HG02798 (cell line): ENCODE measurements around the gene KANK4.
"Not testable (repeated sequence)": the region's sequence is repeated elsewhere in the genome, so short reads cannot be mapped to it uniquely, and the experiment has no call there.

Experiments used
- ATAC-seq: cut with Tn5 transposase; IDR thresholded peaks from one replicate; pipeline ENCODE4 v1.9.1; 2021; ENCODE audit warnings: mild to moderate bottlenecking; ENCODE audit not compliant: unreplicated experiment, poor library complexity

KANK4 gene

DNA sequence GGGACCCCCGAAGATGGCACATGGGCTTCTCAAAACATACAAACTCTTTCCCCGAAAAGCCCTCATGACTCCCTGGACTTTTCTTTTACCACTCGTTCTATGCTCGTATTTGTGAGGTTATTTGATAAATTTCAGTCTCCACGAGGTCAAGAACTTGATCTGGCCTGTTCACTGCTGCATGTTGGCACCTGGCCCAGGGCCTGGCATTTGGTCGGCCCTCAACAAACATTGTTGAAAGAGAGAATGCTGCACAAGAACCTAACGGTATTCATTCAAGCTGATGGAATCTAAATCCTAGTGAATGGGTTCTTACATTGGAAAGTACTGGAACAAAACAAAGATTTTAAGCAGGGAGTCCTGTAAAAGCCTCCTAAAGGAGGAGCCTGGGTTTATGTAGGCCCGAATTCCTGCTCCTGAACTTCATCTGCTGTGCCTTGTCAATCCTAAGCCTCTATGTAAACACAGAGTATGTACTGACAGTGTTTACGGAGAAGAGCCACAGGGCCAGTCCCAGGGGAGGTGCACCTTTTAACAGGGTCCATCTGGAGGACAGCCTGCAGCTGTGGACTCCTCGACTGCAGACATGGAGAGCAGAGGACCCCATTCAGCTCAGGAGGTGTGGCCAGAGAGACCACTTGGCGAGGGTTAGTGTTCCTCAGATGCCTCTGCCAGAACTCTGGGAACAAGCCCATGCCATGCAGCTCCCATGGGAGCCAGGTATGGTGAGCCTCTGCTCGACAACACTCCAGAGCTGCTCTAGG is 77.7 kb downstream of the KANK4 start:
- ATAC-seq: no peak

DNA sequence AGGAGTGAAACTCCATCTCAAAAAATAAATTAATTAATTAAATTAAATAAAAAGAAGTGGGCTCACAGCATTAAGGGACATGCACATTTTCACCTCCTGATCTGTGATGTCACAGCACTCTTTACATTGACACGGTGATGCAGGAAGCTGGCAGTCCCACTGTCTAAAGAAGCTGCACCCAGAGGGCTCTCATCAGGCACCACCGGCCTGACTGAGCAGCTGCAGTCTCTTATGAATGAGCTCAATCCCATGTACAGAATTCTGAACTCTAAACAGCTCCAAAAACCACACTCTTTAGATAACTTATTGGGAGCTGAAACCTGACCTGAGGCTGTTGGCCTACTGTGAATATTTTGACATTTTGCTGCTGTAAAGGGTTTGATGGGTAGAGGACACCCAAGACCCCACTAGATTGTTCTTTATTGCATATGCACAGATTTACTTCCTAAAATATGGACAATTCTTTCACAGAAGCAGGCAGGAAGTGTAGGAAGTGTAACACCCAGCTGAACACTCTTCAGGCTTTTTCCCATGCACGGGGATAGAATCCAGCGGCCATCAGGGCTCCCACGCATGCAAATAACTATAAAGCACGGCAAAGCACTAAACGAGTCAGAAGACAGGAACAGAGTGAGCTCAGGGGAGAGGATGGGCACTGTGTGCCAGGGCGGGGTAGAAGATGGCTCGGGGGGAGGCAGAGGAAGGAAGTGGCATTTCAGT is 78.4 kb downstream of the KANK4 start:
- no peak for ATAC-seq

DNA sequence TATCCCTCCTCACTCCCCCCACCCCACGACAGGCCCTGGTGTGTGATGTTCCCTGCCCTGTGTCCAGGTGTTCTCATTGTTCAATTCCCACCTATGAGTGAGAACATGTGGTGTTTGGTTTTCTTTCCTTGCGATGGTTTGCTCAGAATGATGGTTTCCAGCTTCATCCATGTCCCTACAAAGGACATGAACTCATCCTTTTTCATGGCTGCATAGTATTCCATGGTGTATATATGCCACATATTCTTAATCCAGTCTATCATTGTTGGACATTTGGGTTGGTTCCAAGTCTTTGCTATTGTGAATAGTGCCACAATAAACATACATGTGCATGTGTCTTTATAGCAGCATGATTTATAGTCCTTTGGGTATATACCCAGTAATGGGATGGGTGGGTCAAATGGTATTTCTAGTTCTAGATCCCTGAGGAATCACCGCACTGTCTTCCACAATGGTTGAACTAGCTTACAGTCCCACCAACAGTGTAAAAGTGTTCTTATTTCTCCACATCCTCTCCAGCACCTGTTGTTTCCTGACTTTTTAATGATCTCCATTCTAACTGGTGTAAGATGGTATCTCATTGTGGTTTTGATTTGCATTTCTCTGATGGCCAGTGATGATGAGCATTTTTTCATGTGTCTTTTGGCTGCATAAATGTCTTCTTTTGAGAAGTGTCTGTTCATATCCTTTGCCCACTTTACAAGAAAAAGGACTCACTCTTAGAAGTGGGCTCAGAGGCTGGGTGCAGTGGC is 79.4 kb downstream of the KANK4 start:
- not testable (repeated sequence) for ATAC-seq

- no peak for ATAC-seq
Measured at GRCh38 chr1:62238507-62238906, 80.7 kb downstream of the KANK4 start.

GRCh38 chr1:62237950-62238374 is 81.3 kb downstream of the KANK4 start:
- ATAC-seq: no peak

DNA sequence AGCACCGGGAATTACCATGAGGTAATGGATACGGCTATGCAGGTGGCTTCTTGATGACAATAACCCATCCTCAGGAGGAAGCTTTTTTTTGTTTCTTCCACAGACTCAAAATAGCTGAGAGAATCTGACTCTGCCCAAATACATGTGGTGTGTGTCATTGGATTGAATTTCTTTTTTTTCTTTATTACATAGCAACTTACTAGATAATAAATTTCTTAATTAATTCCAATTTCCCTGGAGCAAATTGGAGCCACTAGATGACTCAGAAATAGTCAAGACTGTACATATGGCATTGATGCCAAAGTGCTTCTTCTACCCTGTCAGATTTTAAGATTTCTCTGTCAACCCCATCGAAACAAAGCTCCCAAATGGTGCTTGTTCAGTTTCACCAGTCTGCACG is 81.9 kb downstream of the KANK4 start:
- no peak for ATAC-seq

GRCh38 chr1:62235576-62235975 is 83.7 kb downstream of the KANK4 start:
- ATAC-seq: no peak

DNA sequence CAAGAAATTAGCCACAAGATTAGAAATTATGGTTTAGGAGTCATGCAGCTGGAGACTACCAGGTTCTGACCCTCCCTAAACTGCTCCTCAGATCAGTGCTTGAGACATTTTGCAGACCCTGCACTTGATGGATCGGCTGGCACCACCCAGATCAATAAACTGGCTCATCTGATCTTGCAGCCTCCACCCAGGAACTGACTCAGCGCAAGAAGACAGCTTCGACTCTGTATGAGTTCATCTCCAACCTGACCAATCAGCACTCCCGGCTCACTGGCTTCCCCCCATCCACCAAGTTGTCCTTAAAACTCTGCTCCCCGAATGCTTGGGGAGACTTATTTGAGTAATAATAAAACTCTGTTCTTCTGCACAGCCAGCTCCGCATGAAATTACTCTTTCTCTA is 84.5 kb downstream of the KANK4 start:
- ATAC-seq: no peak

DNA sequence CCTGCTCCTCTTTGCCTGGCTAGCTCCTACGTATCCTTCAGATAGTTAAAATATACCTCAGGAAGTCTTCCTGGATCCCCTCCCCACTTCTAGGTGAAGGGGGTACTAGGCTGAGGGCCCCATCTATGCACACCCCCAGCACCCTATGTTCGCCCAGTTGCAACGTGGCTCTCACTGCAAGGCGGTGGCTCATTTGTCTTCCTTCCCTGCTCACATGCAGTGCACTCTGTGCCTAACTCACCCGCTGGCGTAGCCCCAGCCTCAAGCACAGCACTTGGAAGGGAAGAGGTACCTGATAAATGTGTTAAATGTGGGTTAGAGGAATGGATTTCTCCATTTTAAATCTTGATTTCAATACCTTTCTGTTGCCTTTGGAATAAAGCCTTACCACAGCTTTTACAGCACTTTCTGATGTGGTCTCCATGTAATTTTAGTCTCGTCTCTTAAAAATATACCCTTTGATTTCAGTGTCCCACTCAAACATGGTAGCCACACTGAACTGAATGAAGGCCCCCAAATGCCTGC is 85.2 kb downstream of the KANK4 start:
- no peak for ATAC-seq

- ATAC-seq: no peak
Measured at GRCh38 chr1:62232871-62233278, 86.4 kb downstream of the KANK4 start.

- ATAC-seq: no peak
Measured at GRCh38 chr1:62230718-62231117, 88.5 kb downstream of the KANK4 start.

DNA sequence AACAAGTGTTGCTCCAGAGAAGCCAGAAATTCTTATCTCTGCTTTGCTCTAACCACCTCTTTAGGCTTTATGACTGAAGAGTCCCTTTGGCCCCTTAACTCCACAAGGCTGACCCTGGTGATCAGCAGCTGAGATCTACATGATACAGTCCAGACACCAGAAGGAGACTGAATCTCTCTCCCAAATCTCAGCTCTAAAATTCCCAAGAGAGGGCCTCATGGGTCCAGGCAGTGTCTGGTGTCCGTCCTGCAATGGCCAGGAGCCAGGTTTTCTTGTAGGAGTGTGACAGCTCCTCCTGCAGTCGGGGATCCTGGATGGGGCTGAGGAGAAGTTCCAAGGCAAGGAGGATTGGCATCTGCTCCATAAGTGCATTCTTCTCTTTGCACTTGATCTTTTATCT is 89.3 kb downstream of the KANK4 start:
- no peak for ATAC-seq

- ATAC-seq: no peak
Measured at GRCh38 chr1:62229468-62229867, 89.8 kb downstream of the KANK4 start.

GRCh38 chr1:62228883-62229187 is 90.4 kb downstream of the KANK4 start:
- ATAC-seq: no peak

DNA sequence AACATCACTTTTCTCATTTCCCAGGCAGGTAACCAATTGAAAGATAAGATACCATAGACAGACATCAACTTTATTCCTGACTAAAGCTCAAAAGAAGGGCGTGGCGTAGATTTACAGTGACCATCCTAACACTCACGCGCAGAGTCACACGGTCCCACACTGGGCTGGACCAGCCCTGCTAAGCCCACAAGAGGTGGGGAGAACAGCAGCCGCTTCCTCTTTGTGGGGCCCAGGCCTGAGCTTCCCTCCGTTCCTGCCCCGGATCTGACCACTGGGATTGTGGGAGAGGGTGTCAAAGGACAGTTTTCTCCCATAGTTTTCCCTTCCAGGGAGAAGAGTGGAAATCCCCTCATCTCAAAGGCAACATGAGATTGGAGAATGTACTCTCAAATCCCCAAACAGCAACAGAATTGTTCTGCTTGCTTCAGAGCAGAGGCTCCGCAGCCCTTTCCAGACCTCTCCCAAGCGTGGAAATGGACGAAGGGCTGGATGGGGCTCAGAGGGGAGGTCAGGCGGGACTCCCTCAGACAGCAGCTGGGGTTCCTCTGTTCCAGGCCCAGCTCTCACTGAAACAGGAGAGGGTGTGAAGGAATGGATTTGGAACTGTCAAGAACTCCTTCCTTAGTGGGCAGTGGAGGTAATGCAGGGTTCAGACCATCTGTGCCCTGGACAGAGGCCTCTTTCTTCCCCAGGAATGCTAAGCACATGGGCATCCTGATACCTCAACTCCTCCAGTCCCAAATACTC is 90.9 kb downstream of the KANK4 start:
- ATAC-seq: no peak

GRCh38 chr1:62227496-62227895 is 91.7 kb downstream of the KANK4 start:
- no peak for ATAC-seq

DNA sequence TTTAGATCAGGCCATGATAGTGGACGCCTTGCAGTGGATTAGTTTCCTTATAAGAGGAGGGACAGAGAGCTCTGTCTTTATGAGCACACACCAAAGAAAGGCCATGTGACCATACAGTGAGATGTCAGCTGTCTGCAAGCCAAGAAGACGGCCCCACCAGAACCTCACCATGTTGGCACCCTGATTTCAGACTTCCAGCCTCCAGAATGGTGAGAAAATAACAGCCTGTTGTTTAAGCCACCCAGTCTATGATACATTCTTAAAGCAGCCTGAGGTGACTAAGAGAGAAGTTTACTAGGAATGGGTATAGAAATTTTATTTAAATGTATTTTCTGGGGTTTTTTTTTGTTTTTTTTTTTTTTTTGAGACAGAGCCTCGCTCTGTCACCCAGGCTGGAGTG is 95.1 kb downstream of the KANK4 start:
- ATAC-seq: no peak

GRCh38 chr1:62222321-62222720 is 96.9 kb downstream of the KANK4 start:
- no peak for ATAC-seq

- ATAC-seq: no peak
Measured at GRCh38 chr1:62221171-62221570, 98.1 kb downstream of the KANK4 start.

GRCh38 chr1:62220456-62220855 is 98.8 kb downstream of the KANK4 start:
- not testable (repeated sequence) for ATAC-seq
